Mucosa of rectum (tissue), 2 donors: Measurements from ENCODE around the gene ARL6IP4.
"Not testable (repeated sequence)": the region's sequence is repeated elsewhere in the genome, so short reads cannot be mapped to it uniquely, and the experiment has no call there.

Experiments
- H3K27ac ChIP-seq, 2 donors: one replicate each; pipeline ENCODE4 v1.7.0; 2013; ENCODE audit warnings: inconsistent platforms in 2 of 2, low read depth in 2 of 2, low read length in 2 of 2
- H3K27me3 ChIP-seq, 2 donors: one replicate each; pipeline ENCODE4 v1.7.0; 2013; ENCODE audit warnings: low read length in 2 of 2; ENCODE audit not compliant: control insufficient read depth in 2 of 2, insufficient read depth in 2 of 2
- H3K36me3 ChIP-seq, 2 donors: one replicate each; pipeline ENCODE4 v1.7.0; 2013; ENCODE audit warnings: low read length in 2 of 2; ENCODE audit not compliant: control insufficient read depth in 2 of 2, insufficient read depth in 2 of 2
- H3K4me1 ChIP-seq, 2 donors: one replicate each; pipeline ENCODE4 v1.7.0; 2013; ENCODE audit warnings: low read length in 2 of 2, mild to moderate bottlenecking in 1 of 2; ENCODE audit not compliant: control insufficient read depth in 2 of 2, insufficient read depth in 2 of 2
- H3K4me3 ChIP-seq, 2 donors: one replicate each; pipeline ENCODE4 v1.7.0; 2013; ENCODE audit warnings: low read length in 2 of 2
- H3K9ac ChIP-seq, 2 donors: one replicate each; pipeline ENCODE4 v1.7.0; 2013; ENCODE audit warnings: low read length in 2 of 2, low read depth in 1 of 2, mild to moderate bottlenecking in 1 of 2
- H3K9me3 ChIP-seq, 2 donors: one replicate each; pipeline ENCODE4 v1.7.0; 2013; ENCODE audit warnings: low read length in 2 of 2; ENCODE audit not compliant: control insufficient read depth in 2 of 2
- donor health status: healthy.
- donor health status: Normal muscosa, but diverticular disease.

ARL6IP4 gene

GRCh38 chr12:122980183-122981035, at the start of gene ARL6IP4:
Gene ARL6IP4, plus strand, starts transcription at chr12:122980681. Its CDS starts 459 bp downstream, at chr12:122981140.
- Histone ChIP-seq H3K9ac (peak within 1 kb of the TSS; percentile 74 to 82), H3K4me1 (peaks cover 35 to 54% of the 10 kb centered on the region in 2 donors), H3K9me3 (no peaks in the 10 kb centered on the region), H3K36me3 (peaks cover 0 to 13% of the 10 kb centered on the region in 2 donors), H3K4me3 (peak within 1 kb of the TSS; percentile 84 to 85), H3K27ac (peak within 1 kb of the TSS; percentile 50 to 80), H3K27me3 (no peaks in the 10 kb centered on the region)

GRCh38 chr12:122932207-122932606, 48.3 kb upstream of the ARL6IP4 start:
- no peaks in the 10 kb centered on the region for H3K36me3 ChIP-seq

DNA sequence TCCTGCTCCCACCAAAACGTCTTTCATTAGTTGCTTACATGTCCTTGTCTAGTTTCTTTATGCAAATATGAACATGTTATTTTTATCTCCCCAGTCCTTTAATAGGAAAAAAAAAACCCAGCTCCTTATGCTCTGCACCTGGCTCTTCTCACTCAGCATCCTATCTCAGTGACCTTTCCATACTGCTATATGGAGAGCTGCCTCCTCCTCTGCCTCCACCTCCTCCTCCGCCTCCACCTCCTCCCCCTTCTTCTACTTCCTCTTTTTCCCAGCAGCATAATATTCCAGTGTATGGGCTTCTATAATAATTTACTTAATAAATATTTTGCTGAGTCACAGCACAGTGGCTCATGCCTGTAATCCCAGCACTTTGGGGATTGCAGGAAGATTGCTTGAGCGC, 45.8 kb upstream of the ARL6IP4 start:
- no peaks in the 10 kb centered on the region for H3K4me1 ChIP-seq
- no peak overlapping the region for H3K4me3 ChIP-seq
- no peaks in the 10 kb centered on the region for H3K36me3 ChIP-seq
- no peak overlapping the region for H3K27ac ChIP-seq
- H3K27me3 ChIP-seq: no peaks in the 10 kb centered on the region
- no peak overlapping the region for H3K9ac ChIP-seq
- H3K9me3 ChIP-seq: no peaks in the 10 kb centered on the region

More at GRCh38 chr12:122932207-122932606, 48.3 kb upstream of the ARL6IP4 start:
- H3K27me3 ChIP-seq: no peaks in the 10 kb centered on the region
- no peak overlapping the region for H3K9ac ChIP-seq
- no peak overlapping the region for H3K27ac ChIP-seq
- H3K4me1 ChIP-seq: no peaks in the 10 kb centered on the region
- H3K9me3 ChIP-seq: no peaks in the 10 kb centered on the region
- H3K4me3 ChIP-seq: no peak overlapping the region

GRCh38 chr12:122935318-122935717, 45.2 kb upstream of the ARL6IP4 start:
- Histone ChIP-seq H3K36me3 (no peaks in the 10 kb centered on the region), H3K27me3 (no peaks in the 10 kb centered on the region), H3K9me3 (no peaks in the 10 kb centered on the region), H3K9ac (no peak overlapping the region), H3K4me1 (no peaks in the 10 kb centered on the region), H3K4me3 (no peak overlapping the region), H3K27ac (no peak overlapping the region)

DNA sequence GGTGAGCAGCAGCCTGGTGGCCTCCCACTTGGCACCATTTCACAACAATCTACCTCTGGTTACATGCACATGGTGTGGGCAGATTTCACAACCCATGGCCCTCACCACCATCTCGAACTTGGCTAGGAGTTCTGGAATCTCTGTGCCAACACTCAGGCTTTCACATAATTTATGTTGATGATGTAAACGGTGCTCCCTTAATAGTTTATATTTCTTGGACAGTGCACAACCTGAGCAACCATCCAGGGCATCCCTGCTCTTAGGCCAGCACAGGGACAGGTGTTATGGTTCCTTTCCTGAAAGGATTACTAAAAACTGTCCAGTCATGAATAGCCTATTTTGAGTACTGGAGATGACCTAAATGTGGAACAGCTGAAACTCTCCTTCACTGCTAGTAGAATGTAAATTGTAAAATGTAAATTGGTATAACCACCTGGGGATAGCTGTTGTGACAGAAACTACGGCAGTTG, 42.8 kb upstream of the ARL6IP4 start:
- Histone ChIP-seq H3K27ac (no peak overlapping the region), H3K4me3 (no peak overlapping the region), H3K36me3 (no peaks in the 10 kb centered on the region), H3K9ac (no peak overlapping the region), H3K4me1 (peaks cover 0 to 1% of the 10 kb centered on the region in 2 donors), H3K9me3 (no peaks in the 10 kb centered on the region), H3K27me3 (no peaks in the 10 kb centered on the region)

GRCh38 chr12:122939125-122939524, 41.4 kb upstream of the ARL6IP4 start:
- Histone ChIP-seq H3K4me3 (no peak overlapping the region), H3K9me3 (no peaks in the 10 kb centered on the region), H3K36me3 (no peaks in the 10 kb centered on the region), H3K27ac (no peak overlapping the region), H3K9ac (no peak overlapping the region), H3K27me3 (no peaks in the 10 kb centered on the region), H3K4me1 (peaks cover 6% of the 10 kb centered on the region in 2 donors)

- not testable (repeated sequence) for H3K36me3 ChIP-seq, H3K9ac ChIP-seq, H3K4me3 ChIP-seq, H3K27me3 ChIP-seq, H3K9me3 ChIP-seq, H3K27ac ChIP-seq
- H3K4me1 ChIP-seq: peaks cover 6 to 21% of the 10 kb centered on the region in 2 donors
Observed at GRCh38 chr12:122941351-122941750, 39.1 kb upstream of the ARL6IP4 start.

- Histone ChIP-seq H3K36me3 (no peaks in the 10 kb centered on the region), H3K27me3 (no peaks in the 10 kb centered on the region), H3K9ac (no peak overlapping the region), H3K4me3 (no peak overlapping the region), H3K9me3 (no peaks in the 10 kb centered on the region), H3K4me1 (peaks cover 18 to 34% of the 10 kb centered on the region in 2 donors), H3K27ac (peak overlapping the region; percentile 61 to 63)
Observed at GRCh38 chr12:122942637-122943036, 37.8 kb upstream of the ARL6IP4 start.

- Histone ChIP-seq H3K9ac (no peak overlapping the region), H3K27me3 (no peaks in the 10 kb centered on the region), H3K4me1 (peaks cover 20 to 36% of the 10 kb centered on the region in 2 donors), H3K27ac (peak overlapping the region; percentile 61 to 63), H3K36me3 (no peaks in the 10 kb centered on the region), H3K4me3 (no peak overlapping the region), H3K9me3 (no peaks in the 10 kb centered on the region)
Observed at GRCh38 chr12:122943196-122943595, 37.3 kb upstream of the ARL6IP4 start.
